LHCN-M2 (cell line): ENCODE measurements around the gene CIPC. TPM values are rescaled to one million over a fixed set of nuclear protein-coding genes. Genes with fewer than 3 reads are reported as not detected.
A peak's percentile ranks its signal among the peaks of the same experiment; 100 is the strongest.

ENCODE experiments used
- DNase-seq: peaks from one replicate; pipeline ENCODE4 v3.0.0-alpha.2; 2012; ENCODE audit warnings: low read depth
- total RNA-seq: library from RNA; depleted of rRNA; stranded (reverse); fragments of >200 nt; gene quantifications from 2 replicates; pipeline ENCODE4 v1.2.3, GENCODE V29; 2014; rRNA removed

Gene CIPC
- total RNA-seq, 1 experiment from 2014 or later = 13.0 TPM

GRCh38 chr14:77148510-77149231 lies 50.6 kb downstream of the CIPC start:
- no peak for DNase-seq

DNA sequence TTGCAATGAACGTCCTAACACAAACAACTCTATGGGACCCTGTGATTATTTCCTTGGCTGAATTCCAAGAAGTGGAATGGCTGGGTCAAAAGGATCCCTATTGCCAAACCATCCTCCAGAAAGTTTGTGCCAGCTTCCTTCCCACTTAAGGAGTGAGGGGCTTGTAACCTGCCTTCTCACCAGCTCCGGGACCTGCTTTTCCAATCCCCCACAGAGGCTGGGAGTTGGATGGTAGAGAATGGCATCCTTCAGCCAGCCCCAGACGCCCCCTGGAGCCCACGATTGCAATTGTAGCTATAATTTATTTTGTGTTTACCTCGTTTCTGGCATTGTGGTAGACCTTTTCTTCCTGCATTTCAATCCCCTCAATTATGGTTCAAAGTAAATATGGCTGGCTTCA lies 53.2 kb downstream of the CIPC start:
- DNase-seq = no peak

GRCh38 chr14:77151918-77152588 lies 54.0 kb downstream of the CIPC start:
- DNase-seq = peak; percentile 36

GRCh38 chr14:77153802-77154201 lies 55.7 kb downstream of the CIPC start:
- no peak for DNase-seq

DNA sequence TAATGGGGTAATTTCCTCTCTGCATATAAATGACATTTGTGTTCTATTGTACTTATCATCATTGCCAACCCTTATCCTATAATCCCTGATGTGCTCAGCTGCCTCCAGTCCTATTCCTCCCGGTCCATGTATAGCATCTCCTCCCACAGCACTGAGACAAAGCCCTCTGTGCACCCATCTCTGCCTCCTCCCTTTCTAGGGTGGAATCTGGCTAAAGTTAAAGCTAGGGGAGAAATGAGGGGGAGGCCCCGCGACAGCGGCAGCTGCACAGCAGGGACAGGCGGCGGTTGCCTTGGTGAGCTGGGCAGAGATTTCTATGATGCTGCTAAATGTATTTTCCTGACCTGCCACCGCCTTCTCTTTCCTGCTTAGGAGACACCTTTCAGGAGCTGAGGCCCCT lies 56.4 kb downstream of the CIPC start:
- no peak for DNase-seq

- no peak for DNase-seq
These were observed 57.0 kb downstream of the CIPC start for GRCh38 chr14:77155083-77155482.

GRCh38 chr14:77157740-77158139 lies 59.7 kb downstream of the CIPC start:
- no peak for DNase-seq

DNA sequence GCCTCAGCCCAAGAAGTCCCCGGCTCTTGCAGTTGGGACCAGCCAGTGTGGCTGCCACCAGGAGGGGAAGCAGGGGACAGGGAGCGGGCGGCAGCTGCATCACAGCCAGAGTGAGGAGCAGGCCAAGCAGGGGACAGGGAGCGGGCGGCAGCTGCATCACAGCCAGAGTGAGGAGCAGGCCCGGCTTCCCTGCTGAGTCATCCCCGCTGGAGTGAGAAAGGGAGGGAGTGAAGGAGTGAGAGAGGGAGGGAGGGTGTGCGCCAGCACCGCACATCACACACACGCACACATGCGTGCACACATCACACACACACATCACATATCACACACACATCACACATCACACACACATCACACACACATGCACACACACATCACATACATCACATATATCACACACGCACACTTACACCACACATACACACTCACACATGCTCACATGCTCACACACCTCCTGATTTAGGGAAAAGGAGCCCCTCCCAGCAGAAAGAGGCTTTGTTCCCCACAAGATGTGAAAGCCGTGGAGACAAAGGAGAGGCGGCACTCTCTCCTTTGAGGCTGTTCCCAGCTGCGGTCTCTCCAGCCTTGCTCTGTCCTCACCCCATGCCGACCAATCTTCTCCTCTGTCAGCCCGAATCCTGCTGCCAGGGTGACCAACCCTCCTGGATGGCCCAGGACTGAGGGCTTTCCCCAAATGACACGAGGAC lies 60.3 kb downstream of the CIPC start:
- peak; percentile 78 for DNase-seq

- DNase-seq = no peak
These were observed 60.8 kb downstream of the CIPC start for GRCh38 chr14:77158882-77159255.

DNA sequence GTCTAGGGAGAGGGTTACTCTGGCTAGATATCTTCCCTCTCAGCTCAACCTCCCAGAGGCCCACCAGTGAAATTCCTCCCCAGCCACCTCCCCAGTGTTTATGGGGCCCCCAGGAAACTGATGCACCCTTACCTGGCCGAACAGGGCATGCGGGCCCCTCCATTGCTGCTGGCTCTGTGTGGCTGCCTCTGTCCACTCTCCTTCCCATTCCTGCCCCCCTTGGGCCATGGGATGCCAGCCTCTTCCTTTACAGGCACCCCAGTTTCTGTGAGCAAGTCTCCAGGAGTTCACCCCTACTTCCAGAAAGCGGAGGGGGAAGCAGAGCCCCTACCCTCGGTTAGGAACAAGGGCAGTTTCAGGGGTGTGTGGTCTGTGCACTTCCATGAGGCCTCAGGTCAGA lies 63.0 kb downstream of the CIPC start:
- DNase-seq = no peak

Other genes starting within 250 kb of the CIPC start
- 49.7 and 56.7 TPM in 2 replicates for gene IRF2BPL, start 69.5 kb upstream of the CIPC start, total RNA-seq
- under 0.01 TPM in 1 of 2 replicates, not detected in the other for gene ZDHHC22, start 43.5 kb downstream of the CIPC start, total RNA-seq
- gene TMEM63C, start 83.5 kb downstream of the CIPC start, total RNA-seq = 0.06 TPM in 1 of 2 replicates, not detected in the other
- gene NGB, start 172.9 kb downstream of the CIPC start, total RNA-seq = not detected in 2 replicates
- 12.2 and 15.0 TPM in 2 replicates for gene POMT2, start 222.6 kb downstream of the CIPC start, total RNA-seq
- 25.8 and 27.7 TPM in 2 replicates for gene GSTZ1, start 222.8 kb downstream of the CIPC start, total RNA-seq